Kidney glomerular epithelial cell (primary cell): Measurements from ENCODE around the gene TOX2.

Source experiments
- DNase-seq: peaks from one replicate; lab custom pipeline; 2025; lab: John Stamatoyannopoulos, UW

Gene TOX2

GRCh38 chr20:43915211-43916072 lies 790 bp downstream of the TOX2 start:
- DNase-seq: no peak

- DNase-seq: no peak
These were observed 1.6 kb downstream of the TOX2 start for GRCh38 chr20:43916073-43916880.

- DNase-seq: no peak
These were observed 2.3 kb downstream of the TOX2 start for GRCh38 chr20:43916881-43917371.

GRCh38 chr20:43917380-43917779 lies 2.7 kb downstream of the TOX2 start:
- no peak for DNase-seq

GRCh38 chr20:43919686-43920403 lies 5.2 kb downstream of the TOX2 start:
- DNase-seq: no peak

- DNase-seq: no peak
These were observed 6.1 kb downstream of the TOX2 start for GRCh38 chr20:43920797-43921196.

GRCh38 chr20:43921227-43921780 lies 6.7 kb downstream of the TOX2 start:
- no peak for DNase-seq

- no peak for DNase-seq
These were observed 8.0 kb downstream of the TOX2 start for GRCh38 chr20:43922614-43923013.

GRCh38 chr20:43923322-43923721 lies 8.7 kb downstream of the TOX2 start:
- no peak for DNase-seq

- DNase-seq: no peak
These were observed 9.3 kb downstream of the TOX2 start for GRCh38 chr20:43923917-43924316.

GRCh38 chr20:43925215-43925614 lies 10.6 kb downstream of the TOX2 start:
- DNase-seq: no peak

- no peak for DNase-seq
These were observed 11.1 kb downstream of the TOX2 start for GRCh38 chr20:43925801-43926200.

- DNase-seq: no peak
These were observed 11.8 kb downstream of the TOX2 start for GRCh38 chr20:43926287-43927050.

GRCh38 chr20:43931976-43932375 lies 17.3 kb downstream of the TOX2 start:
- no peak for DNase-seq

GRCh38 chr20:43934833-43935232 lies 20.2 kb downstream of the TOX2 start:
- no peak for DNase-seq

GRCh38 chr20:43936104-43936770 lies 21.6 kb downstream of the TOX2 start:
- no peak for DNase-seq

GRCh38 chr20:43936805-43937204 lies 22.2 kb downstream of the TOX2 start:
- no peak for DNase-seq

- DNase-seq: no peak
These were observed 22.9 kb downstream of the TOX2 start for GRCh38 chr20:43937591-43937990.

- DNase-seq: no peak
These were observed 23.5 kb downstream of the TOX2 start for GRCh38 chr20:43938017-43938655.
